Testis (tissue), 5 donors: Measurements from ENCODE around the gene MROH8. TPM values are rescaled to one million over a fixed set of nuclear protein-coding genes. Genes with fewer than 3 reads are reported as not detected.

Experiments used
- DNase-seq: peaks from one replicate; pipeline ENCODE4 v3.0.0-alpha.2; 2019
- H3K27ac ChIP-seq, 2 donors: fragments of 200-600 bp; sonication (generic); one replicate each; pipeline ENCODE4 v1.5.1; 2019
- H3K27me3 ChIP-seq: fragments of 200-600 bp; sonication (generic); one replicate; pipeline ENCODE4 v1.5.1; 2019
- H3K36me3 ChIP-seq: fragments of 200-600 bp; sonication (generic); one replicate; pipeline ENCODE4 v1.5.1; 2017; ENCODE audit warnings: low read depth; ENCODE audit errors: missing control alignments
- H3K4me1 ChIP-seq: fragments of 200-600 bp; sonication (generic); one replicate; pipeline ENCODE4 v1.5.1; 2019
- H3K4me3 ChIP-seq, 2 donors: fragments of 200-600 bp; sonication (generic); one replicate each; pipeline ENCODE4 v1.5.1; 2017 to 2019
- H3K9me3 ChIP-seq: fragments of 200-600 bp; sonication (generic); one replicate; pipeline ENCODE4 v1.5.1; 2017
- CTCF ChIP-seq, 3 experiments: fragments of 450-650 bp in 2 of 3; fragments of 200-600 bp in 1 of 3; sonication (generic) in 1 of 3; IDR thresholded peaks; one replicate each; pipeline ENCODE4 v1.5.1; 2016 to 2019; ENCODE audit warnings: antibody characterized with exemption in 3 of 3, mild to moderate bottlenecking in 2 of 3, moderate library complexity in 1 of 3
- POLR2A ChIP-seq: fragments of 450-650 bp; IDR thresholded peaks from one replicate; pipeline ENCODE4 v1.6.1; 2017; ENCODE audit warnings: antibody characterized with exemption, mild to moderate bottlenecking, moderate library complexity
- WGBS, 2 donors: methylation state at CpG; one replicate each; pipeline ENCODE4 v1.1.5; 2018; 5-methylcytosine and 5-hydroxymethylcytosine counted together
- intact Hi-C: fragments of 100-400 bp; cut with DNase I; formaldehyde crosslinking; loops from one replicate; pipeline ENCODE4 v1.15.1; 2023; ENCODE audit warnings: low total_unique reads
- long read RNA-seq, 2 donors: transcript quantifications; one replicate each; lab custom pipeline, GENCODE V29; 2026
- polyA plus RNA-seq: library from polyadenylated mRNA; stranded (reverse); fragments of 350-450 nt; fragmentation: Illumina TruSeq; extraction: RNeasy Lipid Tissue Mini Kit (QIAGEN cat#74804); gene quantifications from one replicate; pipeline ENCODE4 v1.2.3, GENCODE V29; 2014; ENCODE audit warnings: low read depth, low replicate concordance; ENCODE audit not compliant: insufficient read depth
- total RNA-seq, 2 donors: library from RNA; depleted of rRNA; stranded (reverse); fragments of >200 nt; gene quantifications; one replicate each; pipeline ENCODE4 v1.2.3, GENCODE V29; 2016

The MROH8 gene
- total RNA-seq (10 to 100 TPM; 36.6 to 43.5 TPM), polyA plus RNA-seq (93.8 TPM)
- long read RNA-seq, donor 1, partial matches to known transcripts, result 857 of 857 reads
- long read RNA-seq, donor 1, other reads (novel, unspliced or antisense), result 0 of 857 reads
- long read RNA-seq, donor 2, result 0 reads

GRCh38 chr20:37178839-37179682 is at the start of gene MROH8, which contains the start of gene RPN2:
Gene MROH8 (minus strand): TSS chr20:37179548.
Gene RPN2 (plus strand): TSS chr20:37179330. CDS start chr20:37179357, 27 bp downstream.
- peaks cover 23% of the 10 kb centered on the region for H3K4me1 ChIP-seq
- TF ChIP-seq CTCF (IDR thresholded peaks at IDR 0.05), result peak in 2 of 3 experiments; percentile 10 to 31
- TF ChIP-seq POLR2A, result no peak
- no peaks in the 10 kb centered on the region for H3K27me3 ChIP-seq
- peak within 1 kb of the TSS; percentile 89 to 97 for H3K27ac ChIP-seq
- 0 to 1% methylated on average over 12 to 50 of the region's 80 CpGs for WGBS, 2 donors
- H3K36me3 ChIP-seq, result no peaks in the 10 kb centered on the region
- H3K9me3 ChIP-seq, result no peaks in the 10 kb centered on the region
- peak; percentile 99 for DNase-seq
- intact Hi-C loops, result no loop called here
- H3K4me3 ChIP-seq, result peak within 1 kb of the TSS; percentile 83 to 85

GRCh38 chr20:37228656-37229055 is 49.3 kb upstream of the MROH8 start:
- WGBS, 2 donors, result 96 to 97% methylated on average over 5 of the region's 5 CpGs
- H3K4me3 ChIP-seq, result no peak overlapping the region
- DNase-seq, result no peak

GRCh38 chr20:37228082-37228481 is 48.7 kb upstream of the MROH8 start:
- H3K4me3 ChIP-seq, result no peak overlapping the region
- H3K27ac ChIP-seq, result no peak overlapping the region
- no peaks in the 10 kb centered on the region for H3K27me3 ChIP-seq
- no peak for DNase-seq
- 77 to 86% methylated on average over 6 of the region's 6 CpGs for WGBS, 2 donors
- TF ChIP-seq POLR2A (no peak), CTCF (IDR thresholded peaks at IDR 0.05) (no peak)
- H3K4me1 ChIP-seq, result peaks cover 11% of the 10 kb centered on the region
- intact Hi-C loops, result no loop called here
- H3K9me3 ChIP-seq, result no peaks in the 10 kb centered on the region
- H3K36me3 ChIP-seq, result no peaks in the 10 kb centered on the region

More at GRCh38 chr20:37228656-37229055, 49.3 kb upstream of the MROH8 start:
- peaks cover 11% of the 10 kb centered on the region for H3K4me1 ChIP-seq
- H3K9me3 ChIP-seq, result no peaks in the 10 kb centered on the region
- intact Hi-C loops, result no loop called here
- no peaks in the 10 kb centered on the region for H3K36me3 ChIP-seq
- TF ChIP-seq CTCF (IDR thresholded peaks at IDR 0.05), result no peak
- no peaks in the 10 kb centered on the region for H3K27me3 ChIP-seq
- no peak overlapping the region for H3K27ac ChIP-seq

- Histone ChIP-seq H3K9me3 (no peaks in the 10 kb centered on the region), H3K36me3 (no peaks in the 10 kb centered on the region), H3K27me3 (no peaks in the 10 kb centered on the region), H3K4me3 (no peak overlapping the region), H3K27ac (no peak overlapping the region), H3K4me1 (peaks cover 11% of the 10 kb centered on the region)
- peak; percentile 86 for DNase-seq
- TF ChIP-seq POLR2A, result no peak
- no peak for TF ChIP-seq CTCF (IDR thresholded peaks at IDR 0.05)
- intact Hi-C loops, result no loop called here
- 51 to 59% methylated on average over 3 of the region's 3 CpGs for WGBS, 2 donors
These were observed 47.5 kb upstream of the MROH8 start for GRCh38 chr20:37226889-37227288.
